IPS DF 6.9 (cell line): Measurements from ENCODE around the gene RYR1.
"Not testable (repeated sequence)": the region's sequence is repeated elsewhere in the genome, so short reads cannot be mapped to it uniquely, and the experiment has no call there.

Source experiments
- DNase-seq: peaks from one replicate; pipeline ENCODE4 v3.0.0-alpha.2; 2013; ENCODE audit warnings: low read depth, low spot score
- H3K27ac ChIP-seq: one replicate; pipeline ENCODE4 v1.5.1; 2013; ENCODE audit warnings: low read length, control low read depth
- H3K27me3 ChIP-seq: 2 replicates; pipeline ENCODE4 v1.6.1; 2013; ENCODE audit warnings: mild to moderate bottlenecking, low read length; ENCODE audit not compliant: control insufficient read depth, insufficient read depth
- H3K36me3 ChIP-seq: 2 replicates; pipeline ENCODE4 v1.6.1; 2013; ENCODE audit warnings: low read length; ENCODE audit not compliant: control insufficient read depth, insufficient read depth
- H3K4me1 ChIP-seq: 2 replicates; pipeline ENCODE4 v1.6.1; 2013; ENCODE audit warnings: low read length; ENCODE audit not compliant: control insufficient read depth, insufficient read depth
- H3K4me3 ChIP-seq: 2 replicates; pipeline ENCODE4 v1.5.1; 2013; ENCODE audit warnings: mild to moderate bottlenecking, low read length
- H3K9me3 ChIP-seq: 2 replicates; pipeline ENCODE4 v1.6.1; 2013; ENCODE audit warnings: low read length, inconsistent platforms; ENCODE audit not compliant: control insufficient read depth, insufficient read depth
- WGBS: extraction: QIAGEN DNeasy Blood & Tissue Kit; methylation state at CpG from one replicate; pipeline ENCODE4 v1.1.7; 2013; ENCODE audit warnings: mixed read lengths, missing lambda C conversion rate; ENCODE audit not compliant: insufficient read length, insufficient coverage; 5-methylcytosine and 5-hydroxymethylcytosine counted together

RYR1 gene

DNA sequence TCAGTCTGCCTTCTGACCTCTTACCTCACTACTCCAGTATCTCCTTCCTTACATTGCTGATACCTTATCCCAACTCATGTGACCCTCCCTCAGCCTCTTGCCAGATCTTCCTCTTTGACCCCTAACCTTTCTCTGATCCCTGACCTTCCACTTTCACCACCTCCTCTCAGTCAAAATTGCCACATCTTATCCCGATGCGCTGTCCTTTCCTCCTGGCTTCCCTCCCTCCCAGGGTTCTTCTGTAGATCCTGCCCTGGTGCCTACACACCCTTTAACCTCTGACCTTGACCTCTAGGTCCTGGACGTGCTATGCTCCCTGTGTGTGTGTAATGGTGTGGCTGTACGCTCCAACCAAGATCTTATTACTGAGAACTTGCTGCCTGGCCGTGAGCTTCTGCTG is 23.7 kb downstream of the RYR1 start:
- no peaks in the 10 kb centered on the region for H3K27me3 ChIP-seq
- H3K27ac ChIP-seq: no peak overlapping the region
- WGBS: no CpG with 5 or more reads among the region's 5 CpGs
- peaks cover 3% of the 10 kb centered on the region; the same call in 1 of the 2 replicates for H3K4me1 ChIP-seq
- H3K9me3 ChIP-seq: no peaks in the 10 kb centered on the region
- peaks cover 20% of the 10 kb centered on the region for H3K36me3 ChIP-seq
- no peak overlapping the region for H3K4me3 ChIP-seq
- DNase-seq: no peak

DNA sequence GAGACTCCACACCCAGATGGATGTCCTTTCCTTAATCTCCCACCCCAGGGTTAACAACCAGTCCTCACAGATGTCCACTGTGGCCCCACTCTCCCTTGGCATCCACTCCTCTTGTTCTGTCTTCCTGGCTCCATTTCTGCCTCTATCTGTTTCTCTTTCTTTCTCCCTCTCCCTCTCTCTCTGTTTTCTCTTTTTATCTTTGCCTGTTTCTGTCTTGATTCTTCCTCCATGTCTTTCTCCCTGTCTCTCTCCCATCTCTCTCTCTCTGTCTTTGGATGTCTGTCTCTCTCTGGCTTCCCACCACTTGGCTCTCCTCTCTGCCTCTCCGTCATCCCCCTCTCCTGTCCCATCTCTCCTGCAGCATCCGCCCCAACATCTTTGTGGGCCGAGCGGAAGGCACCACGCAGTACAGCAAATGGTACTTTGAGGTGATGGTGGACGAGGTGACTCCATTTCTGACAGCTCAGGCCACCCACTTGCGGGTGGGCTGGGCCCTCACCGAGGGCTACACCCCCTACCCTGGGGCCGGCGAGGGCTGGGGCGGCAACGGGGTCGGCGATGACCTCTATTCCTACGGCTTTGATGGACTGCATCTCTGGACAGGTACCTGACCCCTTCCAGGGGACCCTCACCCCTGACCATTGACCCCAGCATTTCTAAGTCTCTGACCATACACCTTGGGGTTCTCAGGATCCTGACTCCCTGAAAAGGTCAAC is 24.4 kb downstream of the RYR1 start:
- WGBS: no CpG with 5 or more reads among the region's 15 CpGs
- H3K4me1 ChIP-seq: no peaks in the 10 kb centered on the region
- no peak for DNase-seq
- H3K4me3 ChIP-seq: no peak overlapping the region
- H3K9me3 ChIP-seq: no peaks in the 10 kb centered on the region
- peaks cover 20% of the 10 kb centered on the region for H3K36me3 ChIP-seq
- H3K27ac ChIP-seq: no peak overlapping the region
- no peaks in the 10 kb centered on the region for H3K27me3 ChIP-seq

DNA sequence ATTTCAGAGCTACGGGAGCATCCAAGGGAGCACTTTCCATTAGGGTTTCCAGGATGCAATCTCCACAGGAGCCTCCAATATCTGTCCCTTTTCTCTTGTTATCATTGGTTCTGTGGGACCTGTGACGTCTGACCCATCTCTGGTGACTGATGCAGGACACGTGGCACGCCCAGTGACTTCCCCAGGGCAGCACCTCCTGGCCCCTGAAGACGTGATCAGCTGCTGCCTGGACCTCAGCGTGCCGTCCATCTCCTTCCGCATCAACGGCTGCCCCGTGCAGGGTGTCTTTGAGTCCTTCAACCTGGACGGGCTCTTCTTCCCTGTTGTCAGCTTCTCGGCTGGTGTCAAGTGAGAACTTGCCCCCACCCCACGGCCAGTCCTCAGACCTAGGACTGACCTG is 25.5 kb downstream of the RYR1 start:
- Histone ChIP-seq H3K9me3 (no peaks in the 10 kb centered on the region), H3K27ac (no peak overlapping the region), H3K27me3 (no peaks in the 10 kb centered on the region), H3K4me3 (no peak overlapping the region), H3K4me1 (no peaks in the 10 kb centered on the region), H3K36me3 (peaks cover 20% of the 10 kb centered on the region)
- WGBS: no CpG with 5 or more reads among the region's 13 CpGs
- DNase-seq: no peak

DNA sequence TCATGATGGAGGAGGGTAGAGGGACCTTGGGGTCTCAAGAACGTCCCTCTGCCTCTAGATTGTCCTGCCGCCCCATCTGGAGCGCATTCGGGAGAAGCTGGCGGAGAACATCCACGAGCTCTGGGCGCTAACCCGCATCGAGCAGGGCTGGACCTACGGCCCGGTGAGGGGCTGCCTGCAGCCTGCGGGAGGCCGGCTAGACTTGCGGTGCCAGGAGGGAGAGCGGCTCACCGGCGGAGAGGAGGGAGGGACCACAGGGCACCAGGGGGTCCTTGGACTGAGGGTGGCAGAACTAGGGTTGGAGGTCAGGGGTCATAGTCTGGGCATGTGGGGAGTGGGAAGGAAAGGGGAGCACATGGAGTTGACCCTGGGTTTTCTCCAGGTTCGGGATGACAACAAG is 29.9 kb downstream of the RYR1 start:
- Histone ChIP-seq H3K27me3 (no peaks in the 10 kb centered on the region), H3K4me1 (no peaks in the 10 kb centered on the region; the same call in 1 of the 2 replicates), H3K27ac (no peak overlapping the region), H3K4me3 (no peak overlapping the region), H3K36me3 (peaks cover 31% of the 10 kb centered on the region), H3K9me3 (no peaks in the 10 kb centered on the region)
- no peak for DNase-seq
- WGBS: no CpG with 5 or more reads among the region's 18 CpGs

DNA sequence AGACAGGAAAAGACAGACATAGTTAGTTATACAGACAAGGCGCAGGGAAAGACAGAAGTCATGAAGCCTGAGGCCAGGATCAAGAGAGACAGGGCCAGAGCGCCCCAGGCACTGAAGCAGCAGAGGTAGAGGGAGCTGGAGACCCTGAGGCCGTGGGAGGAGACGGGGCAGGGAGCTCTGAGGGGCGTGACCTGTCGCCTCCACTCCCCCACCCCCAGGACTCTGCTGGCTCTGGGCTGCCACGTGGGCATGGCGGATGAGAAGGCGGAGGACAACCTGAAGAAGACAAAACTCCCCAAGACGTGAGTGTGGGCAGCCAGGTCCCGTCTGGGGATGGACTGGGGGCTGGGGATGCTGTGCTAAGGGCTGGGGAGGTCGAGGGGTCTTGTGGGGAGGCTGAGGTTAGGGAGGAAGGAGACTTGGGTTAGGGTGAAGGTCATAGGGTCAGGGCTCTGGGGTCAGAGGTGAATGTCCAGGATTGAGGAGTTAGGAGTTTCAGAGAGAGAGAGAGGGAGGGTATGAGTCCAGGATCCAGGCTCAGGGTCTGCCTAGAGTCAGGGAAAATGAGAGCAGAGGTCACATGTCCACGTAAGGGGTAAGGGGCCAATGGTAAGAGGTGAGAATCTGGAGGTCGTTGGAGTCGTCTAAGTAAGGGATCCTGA is 31.1 kb downstream of the RYR1 start:
- H3K27me3 ChIP-seq: no peaks in the 10 kb centered on the region
- H3K4me3 ChIP-seq: no peak overlapping the region
- no CpG with 5 or more reads among the region's 15 CpGs for WGBS
- H3K36me3 ChIP-seq: peaks cover 30% of the 10 kb centered on the region
- H3K4me1 ChIP-seq: no peaks in the 10 kb centered on the region; the same call in 1 of the 2 replicates
- H3K9me3 ChIP-seq: no peaks in the 10 kb centered on the region
- H3K27ac ChIP-seq: no peak overlapping the region
- DNase-seq: no peak

DNA sequence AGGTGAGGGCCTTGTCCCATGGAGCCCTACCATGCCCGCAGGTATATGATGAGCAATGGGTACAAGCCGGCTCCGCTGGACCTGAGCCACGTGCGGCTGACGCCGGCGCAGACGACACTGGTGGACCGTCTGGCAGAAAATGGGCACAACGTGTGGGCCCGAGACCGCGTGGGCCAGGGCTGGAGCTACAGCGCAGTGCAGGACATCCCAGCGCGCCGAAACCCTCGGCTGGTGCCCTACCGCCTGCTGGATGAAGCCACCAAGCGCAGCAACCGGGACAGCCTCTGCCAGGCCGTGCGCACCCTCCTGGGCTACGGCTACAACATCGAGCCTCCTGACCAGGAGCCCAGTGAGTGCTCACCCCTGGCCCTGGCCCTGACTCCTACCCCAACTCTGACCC is 32.6 kb downstream of the RYR1 start:
- Histone ChIP-seq H3K27me3 (no peaks in the 10 kb centered on the region), H3K4me3 (no peak overlapping the region; the same call in 1 of the 2 replicates), H3K4me1 (no peaks in the 10 kb centered on the region; the same call in 1 of the 2 replicates), H3K9me3 (no peaks in the 10 kb centered on the region), H3K36me3 (peaks cover 29% of the 10 kb centered on the region), H3K27ac (no peak overlapping the region)
- no CpG with 5 or more reads among the region's 26 CpGs for WGBS
- DNase-seq: no peak

DNA sequence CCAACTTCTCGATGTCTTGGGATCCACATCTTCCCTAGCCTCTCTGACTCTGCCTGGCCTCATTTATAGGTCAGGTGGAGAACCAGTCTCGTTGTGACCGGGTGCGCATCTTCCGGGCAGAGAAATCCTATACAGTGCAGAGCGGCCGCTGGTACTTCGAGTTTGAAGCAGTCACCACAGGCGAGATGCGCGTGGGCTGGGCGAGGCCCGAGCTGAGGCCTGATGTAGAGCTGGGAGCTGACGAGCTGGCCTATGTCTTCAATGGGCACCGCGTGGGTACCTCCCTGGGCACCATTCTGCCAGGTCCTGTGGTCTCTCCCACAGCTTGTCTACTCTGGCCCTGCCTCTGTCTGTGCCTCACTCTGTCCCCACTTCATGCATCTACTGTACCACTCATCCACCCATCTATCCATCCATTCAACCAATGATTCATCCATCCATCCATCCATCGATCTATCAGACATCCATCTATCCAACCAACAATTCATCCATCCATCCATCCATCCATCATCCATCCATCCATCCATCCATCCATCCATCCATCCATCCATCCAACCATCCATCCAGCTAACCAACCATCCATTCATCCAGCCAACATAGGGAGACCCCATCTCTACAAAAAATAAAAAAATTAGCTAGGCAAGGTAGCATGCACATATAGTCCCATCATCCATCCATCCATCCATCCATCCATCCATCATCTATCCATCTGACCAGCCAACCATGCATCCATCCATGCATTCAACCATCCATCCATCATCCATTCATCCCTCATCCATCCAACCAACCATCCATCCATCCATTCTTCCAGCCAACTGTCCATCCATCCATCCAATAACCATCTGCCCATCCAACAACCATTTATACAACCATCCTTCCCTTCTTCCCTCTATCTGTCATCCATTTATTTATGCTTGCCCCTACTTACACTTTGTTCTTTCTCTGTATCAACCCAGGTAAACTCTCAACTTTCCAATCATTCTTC is 34.3 kb downstream of the RYR1 start:
- Histone ChIP-seq H3K9me3 (no peaks in the 10 kb centered on the region), H3K4me3 (no peak overlapping the region), H3K4me1 (no peaks in the 10 kb centered on the region; the same call in 1 of the 2 replicates), H3K36me3 (peaks cover 29% of the 10 kb centered on the region), H3K27me3 (no peaks in the 10 kb centered on the region), H3K27ac (no peak overlapping the region)
- WGBS: 100% methylated on average over 1 of the region's 17 CpGs
- no peak for DNase-seq

DNA sequence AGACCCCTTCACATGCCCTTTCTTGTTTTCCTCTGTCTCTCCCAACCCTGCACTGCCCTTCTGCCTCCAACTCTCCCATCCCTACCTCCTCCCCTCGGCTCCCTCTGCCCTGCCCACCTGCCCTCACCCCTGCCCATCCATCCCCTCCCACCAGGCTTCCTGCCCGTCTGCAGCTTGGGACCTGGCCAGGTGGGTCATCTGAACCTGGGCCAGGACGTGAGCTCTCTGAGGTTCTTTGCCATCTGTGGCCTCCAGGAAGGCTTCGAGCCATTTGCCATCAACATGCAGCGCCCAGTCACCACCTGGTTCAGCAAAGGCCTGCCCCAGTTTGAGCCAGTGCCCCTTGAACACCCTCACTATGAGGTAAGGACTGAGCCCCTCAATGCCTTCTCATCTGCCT is 35.7 kb downstream of the RYR1 start:
- H3K9me3 ChIP-seq: no peaks in the 10 kb centered on the region
- H3K36me3 ChIP-seq: peaks cover 33% of the 10 kb centered on the region
- no peaks in the 10 kb centered on the region for H3K27me3 ChIP-seq
- no peak for DNase-seq
- no peak overlapping the region for H3K4me3 ChIP-seq
- no CpG with 5 or more reads among the region's 5 CpGs for WGBS
- H3K27ac ChIP-seq: no peak overlapping the region
- H3K4me1 ChIP-seq: no peaks in the 10 kb centered on the region; the same call in 1 of the 2 replicates

DNA sequence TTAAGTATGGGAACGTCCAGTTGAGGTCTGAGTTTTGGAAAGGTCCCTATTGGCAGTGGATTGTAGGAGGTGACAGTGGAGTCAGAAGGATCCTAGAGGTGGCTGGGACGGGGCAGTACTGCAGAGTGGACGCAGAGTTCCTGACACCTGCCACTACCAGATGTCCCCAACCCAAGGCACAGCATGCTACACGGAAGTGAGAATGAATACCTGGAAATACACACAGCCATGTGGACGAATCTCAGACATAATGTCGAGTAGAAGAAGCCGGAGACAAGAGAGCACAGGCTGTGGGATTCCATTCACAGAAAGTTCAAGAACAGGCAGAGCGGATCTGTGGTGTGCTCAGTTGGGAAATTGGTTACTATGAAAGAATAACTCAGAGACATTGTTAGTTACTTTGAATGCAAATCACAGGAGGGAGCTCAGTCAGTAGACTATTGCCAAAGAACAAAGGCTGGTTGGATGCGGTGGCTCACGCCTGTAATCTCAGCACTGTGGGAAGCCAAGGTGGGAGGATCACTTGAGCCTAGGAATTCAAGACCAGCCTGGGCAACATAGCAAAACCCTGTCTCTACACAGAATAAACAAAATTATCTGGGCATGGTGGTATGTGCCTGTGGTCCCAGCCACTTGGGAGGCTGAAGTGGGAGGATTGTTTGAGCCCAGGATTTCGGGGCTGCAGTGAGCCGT is 37.4 kb downstream of the RYR1 start:
- H3K9me3 ChIP-seq: no peaks in the 10 kb centered on the region
- peaks cover 31% of the 10 kb centered on the region for H3K36me3 ChIP-seq
- H3K4me3 ChIP-seq: no peak overlapping the region
- DNase-seq: no peak
- no peaks in the 10 kb centered on the region for H3K4me1 ChIP-seq
- no CpG with 5 or more reads among the region's 12 CpGs for WGBS
- no peaks in the 10 kb centered on the region for H3K27me3 ChIP-seq
- no peak overlapping the region for H3K27ac ChIP-seq

DNA sequence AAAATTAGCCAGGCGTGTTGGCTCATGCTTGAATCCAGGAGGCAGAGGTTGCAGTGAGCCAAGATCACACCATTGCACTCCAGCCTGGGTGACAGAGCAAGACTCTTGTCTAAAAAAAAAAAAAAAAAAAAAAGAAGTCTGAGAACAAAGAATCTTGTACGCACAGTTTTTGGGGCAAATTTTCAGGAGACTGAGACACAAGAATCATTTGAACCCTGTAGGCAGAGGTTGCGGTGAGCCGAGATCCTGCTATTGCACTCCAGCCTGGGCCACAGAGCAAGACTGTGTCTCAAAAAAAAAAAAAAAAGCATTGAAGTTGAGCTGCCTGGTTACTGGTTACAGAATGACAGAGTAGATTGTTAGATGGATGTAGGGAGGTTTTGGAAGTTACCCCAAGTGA is 39.2 kb downstream of the RYR1 start:
- not testable (repeated sequence) for H3K9me3 ChIP-seq, H3K27ac ChIP-seq, H3K4me1 ChIP-seq, H3K4me3 ChIP-seq, H3K27me3 ChIP-seq, DNase-seq
- WGBS: no CpG with 5 or more reads among the region's 4 CpGs
- peaks cover 18% of the 10 kb centered on the region for H3K36me3 ChIP-seq
